SU-DHL-6 (cell line): Measurements from ENCODE around the gene CCDC186.

Experiments
- H2AFZ ChIP-seq: fragments of 200-600 bp; sonication (generic); 2 replicates; pipeline ENCODE4 v1.6.1; 2014; ENCODE audit warnings: low read depth, mild to moderate bottlenecking, moderate library complexity, mixed read lengths, antibody characterized with exemption, low read length; ENCODE audit not compliant: severe bottlenecking
- H3F3A ChIP-seq: fragments of 200-600 bp; shearing (Covaris generic); 2 replicates; pipeline ENCODE4 v1.6.0; 2016; ENCODE audit warnings: antibody characterized with exemption, mild to moderate bottlenecking; ENCODE audit not compliant: insufficient read depth
- H3K27ac ChIP-seq: fragments of 200-600 bp; sonication (generic); 2 replicates; pipeline ENCODE4 v1.5.1; 2016; ENCODE audit warnings: low read depth, mild to moderate bottlenecking, low read length, moderate library complexity, mixed read lengths
- H3K27me3 ChIP-seq: fragments of 200-600 bp; sonication (generic), shearing (Covaris generic); 2 replicates; pipeline ENCODE4 v1.6.0; 2014; ENCODE audit warnings: mild to moderate bottlenecking, low read length
- H3K36me3 ChIP-seq: fragments of 200-600 bp; sonication (generic); 2 replicates; pipeline ENCODE4 v1.6.1; 2014; ENCODE audit warnings: mild to moderate bottlenecking, low read length, mixed read lengths
- H3K4me2 ChIP-seq: fragments of 300-600, 200-600 bp; shearing (Covaris generic), sonication (generic); 2 replicates; pipeline ENCODE4 v1.6.0; 2014; ENCODE audit warnings: low read length, low read depth, mild to moderate bottlenecking; ENCODE audit not compliant: poor library complexity, severe bottlenecking
- H3K4me3 ChIP-seq: fragments of 200-600 bp; sonication (generic); 2 replicates; pipeline ENCODE4 v1.5.1; 2014; ENCODE audit warnings: antibody characterized with exemption, low read length, mild to moderate bottlenecking, mixed read lengths; ENCODE audit not compliant: insufficient read depth, poor library complexity, severe bottlenecking
- H3K79me2 ChIP-seq: fragments of 200-600 bp; sonication (generic); 2 replicates; pipeline ENCODE4 v1.6.1; 2014; ENCODE audit warnings: mild to moderate bottlenecking, low read length, moderate library complexity; ENCODE audit not compliant: insufficient read depth
- H3K9ac ChIP-seq: fragments of 200-600 bp; sonication (generic); 2 replicates; pipeline ENCODE4 v1.7.0; 2014; ENCODE audit warnings: mild to moderate bottlenecking, low read length
- H3K9me2 ChIP-seq: fragments of 200-600 bp; sonication (generic); replicated peaks from 2 replicates; pipeline ENCODE4 v1.6.1; 2014; ENCODE audit warnings: low read length; ENCODE audit not compliant: insufficient read depth
- H3K9me3 ChIP-seq: fragments of 200-600 bp; sonication (generic); 2 replicates; pipeline ENCODE4 v1.6.1; 2014; ENCODE audit warnings: low read length, mixed read lengths; ENCODE audit not compliant: insufficient read depth
- H4K20me1 ChIP-seq: fragments of 200-600 bp; sonication (generic); 2 replicates; pipeline ENCODE4 v1.6.1; 2014; ENCODE audit warnings: low read depth, mild to moderate bottlenecking, antibody characterized with exemption, low read length, moderate library complexity, mixed read lengths
- EZH2phosphoT487 ChIP-seq: fragments of 200-600 bp; sonication (generic), shearing (Covaris generic); conservative IDR thresholded peaks from 2 replicates; pipeline ENCODE4 v1.6.1; 2018; ENCODE audit warnings: mild to moderate bottlenecking, antibody characterized with exemption, low read length, moderate library complexity, mixed read lengths
- TF ChIP-seq, protein P1 (sequence below): fragments of 200-600 bp; sonication (generic); IDR thresholded peaks from one replicate; pipeline ENCODE4 v1.5.1; 2017; ENCODE audit warnings: antibody characterized with exemption, mild to moderate bottlenecking, low read length, moderate library complexity; ENCODE audit not compliant: insufficient read depth, poor library complexity, severe bottlenecking

Gene CCDC186

DNA sequence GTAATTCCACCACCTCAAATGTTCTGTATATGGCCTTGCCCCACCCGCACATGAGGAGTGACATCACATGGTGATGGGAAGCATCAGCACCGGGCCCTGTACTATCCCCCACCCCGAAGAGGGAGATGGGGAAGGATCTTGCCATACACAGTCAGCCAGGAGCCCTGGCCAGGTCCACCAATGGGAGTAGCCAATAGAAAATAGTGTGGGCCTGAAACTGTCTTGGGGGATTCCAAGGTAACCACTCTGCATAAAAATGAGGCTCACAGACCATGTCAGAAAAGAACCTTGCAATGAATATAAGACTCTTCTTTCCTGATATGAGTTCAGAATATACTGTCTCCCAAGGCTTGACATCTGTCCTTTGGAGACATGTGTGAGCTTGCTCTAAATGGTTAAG lies 79.2 kb downstream of the CCDC186 start:
- Histone ChIP-seq H3K36me3 (no peaks in the 10 kb centered on the region; the same call in 1 of the 2 replicates), H3K79me2 (no peaks in the 10 kb centered on the region), H3F3A (no peaks in the 10 kb centered on the region), H3K27ac (peak overlapping the region; percentile 85), H3K9ac (peak overlapping the region; percentile 47), H3K9me2 (no peaks in the 10 kb centered on the region), H3K9me3 (peaks cover 8% of the 10 kb centered on the region; the same call in 1 of the 2 replicates), H3K4me2 (peak overlapping the region; percentile 77), H3K27me3 (no peaks in the 10 kb centered on the region), H2AFZ (no peak overlapping the region), H4K20me1 (no peaks in the 10 kb centered on the region), H3K4me3 (no peak overlapping the region)
- TF ChIP-seq, protein P1, sequence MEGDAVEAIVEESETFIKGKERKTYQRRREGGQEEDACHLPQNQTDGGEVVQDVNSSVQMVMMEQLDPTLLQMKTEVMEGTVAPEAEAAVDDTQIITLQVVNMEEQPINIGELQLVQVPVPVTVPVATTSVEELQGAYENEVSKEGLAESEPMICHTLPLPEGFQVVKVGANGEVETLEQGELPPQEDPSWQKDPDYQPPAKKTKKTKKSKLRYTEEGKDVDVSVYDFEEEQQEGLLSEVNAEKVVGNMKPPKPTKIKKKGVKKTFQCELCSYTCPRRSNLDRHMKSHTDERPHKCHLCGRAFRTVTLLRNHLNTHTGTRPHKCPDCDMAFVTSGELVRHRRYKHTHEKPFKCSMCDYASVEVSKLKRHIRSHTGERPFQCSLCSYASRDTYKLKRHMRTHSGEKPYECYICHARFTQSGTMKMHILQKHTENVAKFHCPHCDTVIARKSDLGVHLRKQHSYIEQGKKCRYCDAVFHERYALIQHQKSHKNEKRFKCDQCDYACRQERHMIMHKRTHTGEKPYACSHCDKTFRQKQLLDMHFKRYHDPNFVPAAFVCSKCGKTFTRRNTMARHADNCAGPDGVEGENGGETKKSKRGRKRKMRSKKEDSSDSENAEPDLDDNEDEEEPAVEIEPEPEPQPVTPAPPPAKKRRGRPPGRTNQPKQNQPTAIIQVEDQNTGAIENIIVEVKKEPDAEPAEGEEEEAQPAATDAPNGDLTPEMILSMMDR, result no peak
- TF ChIP-seq EZH2phosphoT487, result no peak

DNA sequence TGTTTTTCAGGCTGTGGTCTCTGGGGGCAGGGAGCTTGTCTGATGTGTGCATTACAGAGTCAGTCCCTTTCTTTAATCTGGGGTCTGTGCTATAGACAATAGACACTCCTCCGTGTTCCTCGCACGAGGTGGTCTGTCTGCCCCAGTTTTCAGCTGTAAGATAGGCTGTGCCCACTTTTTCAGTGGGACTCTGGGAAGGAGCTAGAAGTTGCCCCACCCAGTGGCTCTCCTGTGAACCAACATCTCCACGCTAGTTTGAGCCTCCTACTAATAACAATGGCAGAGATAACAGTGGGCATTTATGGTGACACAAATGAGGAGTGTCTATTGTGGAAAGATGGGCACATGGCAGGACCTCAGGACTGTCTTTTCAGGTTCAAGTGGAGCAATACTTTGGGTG lies 86.3 kb downstream of the CCDC186 start:
- no peaks in the 10 kb centered on the region for H3F3A ChIP-seq
- no peaks in the 10 kb centered on the region for H4K20me1 ChIP-seq
- no peak for TF ChIP-seq EZH2phosphoT487
- TF ChIP-seq, protein P1, result no peak
- no peaks in the 10 kb centered on the region for H3K9me3 ChIP-seq
- H3K27ac ChIP-seq, result no peak overlapping the region
- no peak overlapping the region for H3K9ac ChIP-seq
- H2AFZ ChIP-seq, result no peak overlapping the region
- no peaks in the 10 kb centered on the region for H3K79me2 ChIP-seq
- no peaks in the 10 kb centered on the region for H3K36me3 ChIP-seq
- H3K4me3 ChIP-seq, result no peak overlapping the region
- H3K4me2 ChIP-seq, result no peak overlapping the region
- H3K27me3 ChIP-seq, result no peaks in the 10 kb centered on the region
- H3K9me2 ChIP-seq, result no peaks in the 10 kb centered on the region

DNA sequence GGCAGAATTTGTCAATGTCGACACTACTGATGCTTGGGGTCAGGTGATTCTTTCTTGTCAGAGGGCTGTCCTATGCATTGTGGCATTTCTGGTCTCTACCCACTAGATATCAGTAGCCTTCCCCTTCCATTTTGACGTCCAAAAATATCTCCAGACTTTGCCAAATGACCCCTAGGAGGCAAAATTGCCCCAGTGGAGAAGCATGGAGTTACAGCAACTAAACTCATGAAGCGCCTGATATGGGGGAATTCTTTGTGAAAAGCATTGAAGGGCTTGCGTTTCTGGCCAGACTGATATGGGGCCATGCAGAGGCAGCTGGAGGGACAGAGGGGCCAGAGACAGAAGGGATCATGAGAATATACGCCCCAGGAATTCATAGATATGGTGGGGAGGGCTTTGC lies 86.7 kb downstream of the CCDC186 start:
- no peaks in the 10 kb centered on the region for H3K36me3 ChIP-seq
- no peaks in the 10 kb centered on the region for H4K20me1 ChIP-seq
- no peaks in the 10 kb centered on the region for H3K27me3 ChIP-seq
- no peaks in the 10 kb centered on the region for H3K9me2 ChIP-seq
- no peaks in the 10 kb centered on the region for H3K9me3 ChIP-seq
- no peak overlapping the region for H3K27ac ChIP-seq
- no peaks in the 10 kb centered on the region for H3K79me2 ChIP-seq
- H3F3A ChIP-seq, result no peaks in the 10 kb centered on the region
- H2AFZ ChIP-seq, result no peak overlapping the region
- no peak overlapping the region for H3K9ac ChIP-seq
- H3K4me2 ChIP-seq, result no peak overlapping the region
- H3K4me3 ChIP-seq, result no peak overlapping the region
- TF ChIP-seq, protein P1, result no peak
- no peak for TF ChIP-seq EZH2phosphoT487

DNA sequence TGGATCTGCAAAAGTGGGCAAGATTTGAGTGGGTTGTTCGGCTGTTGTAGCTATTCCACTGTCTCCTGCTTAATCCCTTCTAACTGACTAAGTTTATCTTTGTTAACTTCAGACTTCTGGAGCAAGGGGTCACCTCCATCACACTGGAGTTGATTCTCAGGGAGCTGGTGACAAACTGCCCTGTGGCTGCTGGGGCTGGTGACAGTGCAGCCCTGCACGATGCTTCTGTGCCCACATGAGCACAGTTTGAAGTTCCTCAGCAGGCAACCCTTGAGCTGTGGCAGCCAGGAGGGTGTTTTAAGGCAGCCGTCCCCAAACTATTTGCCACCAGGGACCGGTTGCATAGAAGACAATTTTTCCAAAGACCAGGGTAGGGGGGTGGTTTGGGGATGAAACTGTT lies 89.8 kb downstream of the CCDC186 start:
- no peaks in the 10 kb centered on the region for H4K20me1 ChIP-seq
- H3F3A ChIP-seq, result no peaks in the 10 kb centered on the region
- no peak overlapping the region for H3K27ac ChIP-seq
- H3K9me3 ChIP-seq, result no peaks in the 10 kb centered on the region
- TF ChIP-seq, protein P1, result no peak
- no peak for TF ChIP-seq EZH2phosphoT487
- H3K79me2 ChIP-seq, result no peaks in the 10 kb centered on the region
- H3K4me3 ChIP-seq, result no peak overlapping the region
- H3K4me2 ChIP-seq, result no peak overlapping the region
- no peaks in the 10 kb centered on the region for H3K36me3 ChIP-seq
- H3K27me3 ChIP-seq, result no peaks in the 10 kb centered on the region
- no peak overlapping the region for H3K9ac ChIP-seq
- no peaks in the 10 kb centered on the region for H3K9me2 ChIP-seq
- no peak overlapping the region for H2AFZ ChIP-seq
